OCI-M1 (cell line): ENCODE measurements around the gene SCARB1.

Experiments used
- DNase-seq: peaks from one replicate; lab custom pipeline; 2025; lab: John Stamatoyannopoulos, UW

The SCARB1 gene

GRCh38 chr12:124842800-124843510, 20.7 kb downstream of the SCARB1 start:
- no peak for DNase-seq

GRCh38 chr12:124842073-124842749, 21.5 kb downstream of the SCARB1 start:
- DNase-seq, result no peak

- no peak for DNase-seq
Measured at GRCh38 chr12:124841558-124841945, 22.1 kb downstream of the SCARB1 start.

- no peak for DNase-seq
Measured at GRCh38 chr12:124837958-124838803, 25.5 kb downstream of the SCARB1 start.

GRCh38 chr12:124837249-124837897, 26.3 kb downstream of the SCARB1 start:
- no peak for DNase-seq

- no peak for DNase-seq
Measured at GRCh38 chr12:124836759-124837158, 26.9 kb downstream of the SCARB1 start.

GRCh38 chr12:124835656-124836410, 27.8 kb downstream of the SCARB1 start:
- DNase-seq, result no peak

- DNase-seq, result no peak
Measured at GRCh38 chr12:124834822-124835221, 28.8 kb downstream of the SCARB1 start.

GRCh38 chr12:124833693-124834122, 30.0 kb downstream of the SCARB1 start:
- DNase-seq, result no peak

- DNase-seq, result no peak
Measured at GRCh38 chr12:124832856-124833255, 30.8 kb downstream of the SCARB1 start.

GRCh38 chr12:124831590-124831989, 32.1 kb downstream of the SCARB1 start:
- DNase-seq, result no peak

GRCh38 chr12:124830306-124830705, 33.4 kb downstream of the SCARB1 start:
- DNase-seq, result no peak

- no peak for DNase-seq
Measured at GRCh38 chr12:124829708-124830304, 33.9 kb downstream of the SCARB1 start.

GRCh38 chr12:124829008-124829707, 34.5 kb downstream of the SCARB1 start:
- peak; percentile 45 for DNase-seq

GRCh38 chr12:124828264-124829007, 35.2 kb downstream of the SCARB1 start:
- no peak for DNase-seq

- no peak for DNase-seq
Measured at GRCh38 chr12:124827588-124828184, 36.0 kb downstream of the SCARB1 start.

- no peak for DNase-seq
Measured at GRCh38 chr12:124824195-124824594, 39.5 kb downstream of the SCARB1 start.

- DNase-seq, result no peak
Measured at GRCh38 chr12:124823272-124823970, 40.2 kb downstream of the SCARB1 start.

- DNase-seq, result no peak
Measured at GRCh38 chr12:124822218-124822617, 41.4 kb downstream of the SCARB1 start.
